Measurements from ENCODE around the gene TMTC3.

The TMTC3 gene

DNA sequence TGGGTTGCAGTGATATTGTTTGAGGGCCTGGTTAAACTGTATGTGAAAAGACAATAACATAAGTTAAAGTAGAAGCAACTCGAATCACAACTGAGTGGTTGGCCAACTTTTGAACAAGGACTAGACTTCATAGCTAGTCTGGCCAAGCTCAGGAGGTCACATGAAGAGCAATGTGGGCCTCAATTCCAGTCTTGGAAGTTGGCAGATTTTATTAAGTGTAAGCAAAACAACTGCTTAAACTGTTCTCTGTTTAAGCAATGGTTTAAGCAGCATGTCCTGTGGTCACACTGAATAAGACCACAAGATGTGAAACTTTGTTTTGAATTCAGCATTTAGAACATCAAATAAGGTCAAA, 100.4 kb downstream of the TMTC3 start:
- DNase-seq, result no peak
- Mint-ChIP-seq H3K27me3 (ENCODE audit: low read depth, poor library complexity) (peaks cover 6% of the 10 kb centered on the region), H3K4me3 (no peak overlapping the region), H3K9me3 (peaks cover 10% of the 10 kb centered on the region), H3K4me1 (no peaks in the 10 kb centered on the region), H3K27ac (no peak overlapping the region), H3K36me3 (ENCODE audit: low read depth) (no peaks in the 10 kb centered on the region)
- TF ChIP-seq, protein P1, sequence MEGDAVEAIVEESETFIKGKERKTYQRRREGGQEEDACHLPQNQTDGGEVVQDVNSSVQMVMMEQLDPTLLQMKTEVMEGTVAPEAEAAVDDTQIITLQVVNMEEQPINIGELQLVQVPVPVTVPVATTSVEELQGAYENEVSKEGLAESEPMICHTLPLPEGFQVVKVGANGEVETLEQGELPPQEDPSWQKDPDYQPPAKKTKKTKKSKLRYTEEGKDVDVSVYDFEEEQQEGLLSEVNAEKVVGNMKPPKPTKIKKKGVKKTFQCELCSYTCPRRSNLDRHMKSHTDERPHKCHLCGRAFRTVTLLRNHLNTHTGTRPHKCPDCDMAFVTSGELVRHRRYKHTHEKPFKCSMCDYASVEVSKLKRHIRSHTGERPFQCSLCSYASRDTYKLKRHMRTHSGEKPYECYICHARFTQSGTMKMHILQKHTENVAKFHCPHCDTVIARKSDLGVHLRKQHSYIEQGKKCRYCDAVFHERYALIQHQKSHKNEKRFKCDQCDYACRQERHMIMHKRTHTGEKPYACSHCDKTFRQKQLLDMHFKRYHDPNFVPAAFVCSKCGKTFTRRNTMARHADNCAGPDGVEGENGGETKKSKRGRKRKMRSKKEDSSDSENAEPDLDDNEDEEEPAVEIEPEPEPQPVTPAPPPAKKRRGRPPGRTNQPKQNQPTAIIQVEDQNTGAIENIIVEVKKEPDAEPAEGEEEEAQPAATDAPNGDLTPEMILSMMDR (IDR thresholded peaks at IDR 0.05), result no peak

DNA sequence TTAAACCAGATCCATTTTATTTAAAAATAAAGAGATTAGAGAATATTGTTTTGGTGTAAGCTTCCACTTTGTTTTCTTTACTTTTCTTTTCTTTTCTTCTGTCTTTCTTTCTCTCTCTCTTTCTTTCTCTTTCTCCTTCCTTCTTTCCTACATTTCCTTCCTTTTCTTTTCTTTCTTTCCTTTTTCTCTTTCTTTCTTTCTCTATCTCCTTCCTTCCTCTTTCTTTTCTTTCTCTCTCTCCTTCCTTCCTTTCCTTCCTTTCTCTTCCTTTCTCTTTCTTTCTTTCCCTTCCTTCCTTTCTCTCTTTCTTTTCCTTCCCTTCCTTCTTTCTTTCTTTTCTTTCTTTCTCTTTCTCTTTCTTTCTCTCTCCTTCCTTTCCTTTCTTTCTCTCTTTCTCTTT, 100.8 kb downstream of the TMTC3 start:
- no peak overlapping the region for H3K27ac Mint-ChIP-seq
- no peak overlapping the region for H3K4me3 Mint-ChIP-seq
- TF ChIP-seq, protein P1 (IDR thresholded peaks at IDR 0.05), result no peak
- DNase-seq, result no peak
- no peaks in the 10 kb centered on the region for H3K4me1 Mint-ChIP-seq
- peaks cover 6% of the 10 kb centered on the region for H3K27me3 Mint-ChIP-seq (ENCODE audit: low read depth, poor library complexity)
- peaks cover 10% of the 10 kb centered on the region for H3K9me3 Mint-ChIP-seq
- no peaks in the 10 kb centered on the region for H3K36me3 Mint-ChIP-seq (ENCODE audit: low read depth)

DNA sequence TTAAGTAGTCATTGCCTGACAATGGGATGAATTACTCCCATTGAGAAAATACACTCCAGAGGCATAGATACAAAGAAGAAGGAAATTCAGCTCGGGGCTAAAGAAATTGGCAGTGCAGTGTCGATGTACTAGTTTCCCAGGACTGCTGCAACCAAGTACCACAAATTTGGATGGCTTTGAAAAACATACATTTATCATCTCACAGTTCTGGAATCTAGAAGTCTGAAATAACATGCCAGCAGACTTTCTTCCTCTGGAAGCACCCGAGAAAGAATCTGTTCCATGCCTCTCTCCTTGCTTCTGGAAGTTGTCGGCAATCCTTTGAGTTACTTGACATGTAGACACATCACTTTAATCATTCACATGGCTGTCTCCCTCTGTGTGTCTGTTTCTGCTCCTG, 101.9 kb downstream of the TMTC3 start:
- DNase-seq, result no peak
- Mint-ChIP-seq H3K27ac (no peak overlapping the region), H3K27me3 (ENCODE audit: low read depth, poor library complexity) (peaks cover 6% of the 10 kb centered on the region), H3K4me3 (no peak overlapping the region), H3K4me1 (no peaks in the 10 kb centered on the region), H3K9me3 (peaks cover 10% of the 10 kb centered on the region), H3K36me3 (ENCODE audit: low read depth) (no peaks in the 10 kb centered on the region)
- TF ChIP-seq, protein P1 (IDR thresholded peaks at IDR 0.05), result no peak

DNA sequence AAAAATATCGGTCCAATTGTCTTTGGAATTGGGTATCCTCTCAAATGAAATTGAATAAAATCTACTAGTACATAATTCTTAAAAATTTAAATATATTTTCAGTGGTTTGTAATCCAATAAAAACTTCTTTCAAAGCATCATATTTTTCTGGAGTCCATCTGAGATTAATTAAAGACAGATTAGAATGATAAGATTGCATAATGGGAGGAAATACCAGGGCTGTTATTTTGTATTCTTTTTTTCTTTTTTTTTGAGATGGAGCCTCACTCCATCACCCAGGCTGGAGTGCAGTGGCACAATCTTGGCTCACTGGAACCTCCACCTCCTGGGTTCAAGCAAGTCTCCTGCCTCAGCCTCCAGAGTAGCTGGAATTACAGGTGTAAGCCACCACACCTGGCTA, 103.8 kb downstream of the TMTC3 start:
- H3K36me3 Mint-ChIP-seq (ENCODE audit: low read depth), result no peaks in the 10 kb centered on the region
- DNase-seq, result no peak
- H3K4me1 Mint-ChIP-seq, result no peaks in the 10 kb centered on the region
- no peak overlapping the region for H3K27ac Mint-ChIP-seq
- H3K27me3 Mint-ChIP-seq (ENCODE audit: low read depth, poor library complexity), result peaks cover 6% of the 10 kb centered on the region
- TF ChIP-seq, protein P1 (IDR thresholded peaks at IDR 0.05), result no peak
- peaks cover under 1% of the 10 kb centered on the region for H3K9me3 Mint-ChIP-seq
- H3K4me3 Mint-ChIP-seq, result no peak overlapping the region

DNA sequence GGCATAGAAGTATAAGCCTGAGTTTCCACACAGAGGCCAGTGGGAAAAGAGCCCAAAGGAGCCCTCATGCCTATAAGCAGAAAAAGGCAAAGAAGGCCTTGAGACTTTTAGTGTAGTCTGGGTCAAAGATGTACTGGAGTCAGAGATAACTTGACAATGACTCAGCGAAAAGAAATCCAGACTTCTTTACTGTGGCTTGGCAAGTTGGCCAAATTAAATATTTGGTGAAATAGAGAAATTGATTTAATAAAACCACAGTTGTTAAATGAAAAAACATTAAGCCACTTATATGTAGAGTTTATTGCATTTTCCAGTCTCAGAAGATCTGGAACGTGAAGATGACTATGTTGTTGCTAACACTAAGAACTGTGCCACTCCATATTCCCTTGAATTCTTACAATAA, 105.1 kb downstream of the TMTC3 start:
- Mint-ChIP-seq H3K4me1 (no peaks in the 10 kb centered on the region), H3K9me3 (no peaks in the 10 kb centered on the region), H3K36me3 (ENCODE audit: low read depth) (no peaks in the 10 kb centered on the region), H3K4me3 (no peak overlapping the region), H3K27ac (no peak overlapping the region), H3K27me3 (ENCODE audit: low read depth, poor library complexity) (peaks cover 6% of the 10 kb centered on the region)
- DNase-seq, result no peak
- TF ChIP-seq, protein P1 (IDR thresholded peaks at IDR 0.05), result no peak

DNA sequence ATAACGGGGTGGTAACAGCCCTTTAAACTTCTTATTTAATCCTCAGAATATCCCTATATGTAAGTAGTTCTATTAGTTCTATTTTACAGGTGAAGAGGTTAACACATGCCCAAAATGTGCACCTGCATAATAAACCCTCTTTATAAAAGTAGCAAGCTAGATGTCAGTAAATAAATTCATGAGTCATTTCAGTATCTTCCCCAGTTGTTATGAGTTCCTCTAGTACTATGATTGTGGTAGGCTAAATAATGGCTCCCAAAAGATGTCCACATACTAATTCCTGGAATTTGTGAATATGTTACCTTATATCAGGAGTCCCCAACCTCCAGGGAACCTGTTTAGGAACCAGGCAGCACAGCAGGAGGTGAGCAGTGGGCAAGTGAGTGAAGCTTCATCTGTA, 106.5 kb downstream of the TMTC3 start:
- H3K36me3 Mint-ChIP-seq (ENCODE audit: low read depth), result no peaks in the 10 kb centered on the region
- no peaks in the 10 kb centered on the region for H3K27me3 Mint-ChIP-seq (ENCODE audit: low read depth, poor library complexity)
- TF ChIP-seq, protein P1 (IDR thresholded peaks at IDR 0.05), result no peak
- no peak overlapping the region for H3K4me3 Mint-ChIP-seq
- no peaks in the 10 kb centered on the region for H3K4me1 Mint-ChIP-seq
- DNase-seq, result no peak
- H3K9me3 Mint-ChIP-seq, result no peaks in the 10 kb centered on the region
- no peak overlapping the region for H3K27ac Mint-ChIP-seq

All from nephron progenitor cell (in vitro differentiated cells).